Activated T-cell treated with anti-CD3 and anti-CD28 coated beads, Interleukin-2, amount 50 U/mL, for 72 hours (primary cell): ENCODE data around the gene TTC33. TPM values are rescaled to one million over a fixed set of nuclear protein-coding genes. Genes with fewer than 3 reads are reported as not detected.

Source experiments
- ATAC-seq, 2 donors: fragments of 150-1000 bp; cut with Tn5 transposase; replicated peaks in 1 of 2; 2 replicates each; pipeline ENCODE4 v1.10.0; 2021; ENCODE audit warnings: moderate library complexity in 2 of 2, mild to moderate bottlenecking in 1 of 2
- DNase-seq, 2 donors: peaks; one replicate each; pipeline ENCODE4 v3.0.0; 2021 to 2022; ENCODE audit warnings: mixed read lengths in 1 of 2
- H3K27ac Mint-ChIP-seq: one replicate; pipeline ENCODE4 v1.8.0; 2022; ENCODE audit warnings: mild to moderate bottlenecking, moderate library complexity, mixed read lengths
- H3K27me3 Mint-ChIP-seq: one replicate; pipeline ENCODE4 v1.8.0; 2022; ENCODE audit warnings: low read depth, mixed read lengths
- H3K36me3 Mint-ChIP-seq, 2 donors: one replicate each; pipeline ENCODE4 v1.8.0; 2022; ENCODE audit warnings: mixed read lengths in 2 of 2, mild to moderate bottlenecking in 1 of 2; ENCODE audit not compliant: insufficient read depth in 2 of 2
- H3K4me1 Mint-ChIP-seq: one replicate; pipeline ENCODE4 v1.8.0; 2022; ENCODE audit warnings: low read depth, mixed read lengths
- H3K4me3 Mint-ChIP-seq, 2 donors: one replicate each; pipeline ENCODE4 v1.8.0; 2022; ENCODE audit warnings: mild to moderate bottlenecking in 2 of 2, mixed read lengths in 2 of 2, moderate library complexity in 2 of 2
- H3K9me3 Mint-ChIP-seq, 2 donors: one replicate each; pipeline ENCODE4 v1.8.0; 2022; ENCODE audit warnings: mixed read lengths in 2 of 2
- total RNA-seq, 2 donors: library from RNA; stranded (reverse); gene quantifications; one replicate each; pipeline ENCODE4 v1.2.3, GENCODE V29; 2022

Gene TTC33
- total RNA-seq, 2 donors from 2014 or later = 29.4 to 33.5 TPM

- peak overlapping the region in 1 of 2 donors; percentile 47 for H3K4me3 Mint-ChIP-seq
- H3K36me3 Mint-ChIP-seq = peaks cover 20 to 51% of the 10 kb centered on the region in 2 donors
- ATAC-seq (no peak), DNase-seq (no peak)
- H3K4me1 Mint-ChIP-seq = peaks cover 60% of the 10 kb centered on the region
- peaks cover 0 to 2% of the 10 kb centered on the region in 2 donors for H3K9me3 Mint-ChIP-seq
- H3K27me3 Mint-ChIP-seq = no peaks in the 10 kb centered on the region
- peak overlapping the region; percentile 75 for H3K27ac Mint-ChIP-seq
Observed at GRCh38 chr5:40691894-40692293, 63.9 kb downstream of the TTC33 start.

- Mint-ChIP-seq H3K4me3 (peak overlapping the region; percentile 43 to 77), H3K9me3 (no peaks in the 10 kb centered on the region), H3K27me3 (no peaks in the 10 kb centered on the region), H3K36me3 (peaks cover 19 to 57% of the 10 kb centered on the region in 2 donors), H3K27ac (peak overlapping the region; percentile 90), H3K4me1 (peaks cover 73% of the 10 kb centered on the region)
- ATAC-seq = no peak
- DNase-seq = no peak
Observed at GRCh38 chr5:40690267-40690666, 65.5 kb downstream of the TTC33 start.

GRCh38 chr5:40689438-40689837, 66.3 kb downstream of the TTC33 start:
- Mint-ChIP-seq H3K4me3 (peak overlapping the region; percentile 44 to 97), H3K27ac (peak overlapping the region; percentile 100), H3K36me3 (peaks cover 17 to 56% of the 10 kb centered on the region in 2 donors), H3K27me3 (no peaks in the 10 kb centered on the region), H3K9me3 (no peaks in the 10 kb centered on the region), H3K4me1 (peaks cover 79% of the 10 kb centered on the region)
- ATAC-seq (peak; percentile 85 to 88), DNase-seq (peak; percentile 71 to 73)

GRCh38 chr5:40688996-40689395, 66.8 kb downstream of the TTC33 start:
- Mint-ChIP-seq H3K27ac (peak overlapping the region; percentile 100), H3K4me1 (peaks cover 82% of the 10 kb centered on the region), H3K36me3 (peaks cover 18 to 59% of the 10 kb centered on the region in 2 donors), H3K27me3 (no peaks in the 10 kb centered on the region), H3K9me3 (no peaks in the 10 kb centered on the region), H3K4me3 (peak overlapping the region; percentile 92 to 97)
- DNase-seq (no peak), ATAC-seq (no peak)

GRCh38 chr5:40688127-40688761, 67.5 kb downstream of the TTC33 start:
- no peaks in the 10 kb centered on the region for H3K9me3 Mint-ChIP-seq
- H3K27ac Mint-ChIP-seq = peak overlapping the region; percentile 100
- peak; percentile 70 to 76 for ATAC-seq

GRCh38 chr5:40687321-40687720, 68.4 kb downstream of the TTC33 start:
- peak in 1 of 2 donors; percentile 23 for ATAC-seq
- Mint-ChIP-seq H3K4me1 (peaks cover 80% of the 10 kb centered on the region), H3K4me3 (peak overlapping the region; percentile 92 to 97), H3K9me3 (no peaks in the 10 kb centered on the region), H3K27me3 (no peaks in the 10 kb centered on the region), H3K36me3 (peaks cover 27 to 63% of the 10 kb centered on the region in 2 donors), H3K27ac (peak overlapping the region; percentile 100)
- peak; percentile 27 to 51 for DNase-seq

More at GRCh38 chr5:40688127-40688761, 67.5 kb downstream of the TTC33 start:
- Mint-ChIP-seq H3K27me3 (no peaks in the 10 kb centered on the region), H3K4me3 (peak overlapping the region; percentile 92 to 97), H3K4me1 (peaks cover 82% of the 10 kb centered on the region), H3K36me3 (peaks cover 23 to 60% of the 10 kb centered on the region in 2 donors)
- DNase-seq = peak; percentile 88 to 89

- Mint-ChIP-seq H3K4me3 (peak overlapping the region; percentile 92 to 97), H3K4me1 (peaks cover 67% of the 10 kb centered on the region), H3K27ac (peak overlapping the region; percentile 100), H3K9me3 (no peaks in the 10 kb centered on the region), H3K36me3 (peaks cover 34 to 67% of the 10 kb centered on the region in 2 donors), H3K27me3 (no peaks in the 10 kb centered on the region)
- DNase-seq (no peak), ATAC-seq (no peak)
Observed at GRCh38 chr5:40685976-40686486, 69.7 kb downstream of the TTC33 start.

- Mint-ChIP-seq H3K9me3 (no peaks in the 10 kb centered on the region), H3K4me1 (peaks cover 59% of the 10 kb centered on the region), H3K27ac (peak overlapping the region; percentile 100), H3K27me3 (no peaks in the 10 kb centered on the region), H3K36me3 (peaks cover 41 to 68% of the 10 kb centered on the region in 2 donors), H3K4me3 (peak overlapping the region; percentile 92 to 97)
- peak in 1 of 2 donors; percentile 28 for ATAC-seq
- no peak for DNase-seq
Observed at GRCh38 chr5:40685193-40685592, 70.6 kb downstream of the TTC33 start.

- no peak for DNase-seq
- Mint-ChIP-seq H3K27ac (peak overlapping the region; percentile 99), H3K36me3 (peaks cover 45 to 67% of the 10 kb centered on the region in 2 donors), H3K9me3 (no peaks in the 10 kb centered on the region), H3K27me3 (no peaks in the 10 kb centered on the region), H3K4me1 (peaks cover 49% of the 10 kb centered on the region), H3K4me3 (peak overlapping the region; percentile 92 to 97)
- ATAC-seq = no peak
Observed at GRCh38 chr5:40683305-40683704, 72.5 kb downstream of the TTC33 start.

- peaks cover 49% of the 10 kb centered on the region for H3K4me1 Mint-ChIP-seq
- no peaks in the 10 kb centered on the region for H3K9me3 Mint-ChIP-seq
- DNase-seq (peak; percentile 15 to 25), ATAC-seq (no peak)
- no peaks in the 10 kb centered on the region for H3K27me3 Mint-ChIP-seq
- H3K27ac Mint-ChIP-seq = peak overlapping the region; percentile 99
- H3K4me3 Mint-ChIP-seq = peak overlapping the region; percentile 92 to 97
- H3K36me3 Mint-ChIP-seq = peaks cover 45 to 59% of the 10 kb centered on the region in 2 donors
Observed at GRCh38 chr5:40682154-40683017, 73.4 kb downstream of the TTC33 start.

GRCh38 chr5:40681363-40682153, 74.2 kb downstream of the TTC33 start:
- DNase-seq (peak; percentile 57 to 62), ATAC-seq (peak; percentile 1 to 2)
- no peaks in the 10 kb centered on the region for H3K27me3 Mint-ChIP-seq
- peaks cover 49% of the 10 kb centered on the region for H3K4me1 Mint-ChIP-seq
- peak overlapping the region; percentile 99 for H3K27ac Mint-ChIP-seq
- H3K4me3 Mint-ChIP-seq = peak overlapping the region; percentile 92 to 97
- H3K9me3 Mint-ChIP-seq = no peaks in the 10 kb centered on the region
- peaks cover 45 to 56% of the 10 kb centered on the region in 2 donors for H3K36me3 Mint-ChIP-seq

GRCh38 chr5:40680741-40681362, 74.9 kb downstream of the TTC33 start:
- H3K27me3 Mint-ChIP-seq = no peaks in the 10 kb centered on the region
- H3K36me3 Mint-ChIP-seq = peaks cover 43 to 49% of the 10 kb centered on the region in 2 donors
- ATAC-seq (no peak), DNase-seq (peak; percentile 62 to 64)
- H3K4me3 Mint-ChIP-seq = peak overlapping the region; percentile 92 to 97
- H3K27ac Mint-ChIP-seq = peak overlapping the region; percentile 99
- peaks cover 49% of the 10 kb centered on the region for H3K4me1 Mint-ChIP-seq
- H3K9me3 Mint-ChIP-seq = no peaks in the 10 kb centered on the region
